AG04450 (cell line): ENCODE data around the gene OPCML. TPM values are rescaled to one million over a fixed set of nuclear protein-coding genes. Genes with fewer than 3 reads are reported as not detected.

Experiments used
- CTCF ChIA-PET: fragments of 300-600, 350-600 bp; formaldehyde crosslinking; extraction: SDS; loops from one replicate; lab custom pipeline; 2022; ENCODE audit warnings: antibody characterized with exemption, inconsistent platforms; lab: Charles Lee
- POLR2A ChIA-PET: fragments of 350-600 bp; formaldehyde crosslinking; extraction: SDS; loops from one replicate; lab custom pipeline; 2021; ENCODE audit warnings: antibody characterized with exemption, inconsistent platforms; lab: Yijun Ruan, JAX
- DNase-seq: peaks from one replicate; pipeline ENCODE4 v3.0.0-alpha.2; 2011; ENCODE audit warnings: low read depth, low spot score
- H3K27ac ChIP-seq: one replicate; pipeline ENCODE4 v1.5.1; 2012; ENCODE audit warnings: low read depth, low read length, control low read depth
- H3K27me3 ChIP-seq: one replicate; pipeline ENCODE4 v1.6.0; 2012; ENCODE audit warnings: low read length; ENCODE audit not compliant: control insufficient read depth, insufficient read depth
- H3K4me3 ChIP-seq: 2 replicates; pipeline ENCODE4 v1.5.1; 2011; ENCODE audit warnings: mild to moderate bottlenecking, low read depth, low read length, control low read depth
- H3K9me3 ChIP-seq: 2 replicates; pipeline ENCODE4 v1.5.1; 2012; ENCODE audit warnings: low read length; ENCODE audit not compliant: control insufficient read depth, insufficient read depth
- CTCF ChIP-seq: IDR thresholded peaks from 2 replicates; pipeline ENCODE4 v1.5.1; 2011; ENCODE audit warnings: low read depth, low read length, control low read depth, inconsistent platforms
- polyA plus RNA-seq: library from polyadenylated mRNA; depleted of rRNA; stranded (reverse); fragments of >200 nt; gene quantifications from 2 replicates; pipeline ENCODE4 v1.2.3, GENCODE V29; 2011

Gene OPCML
- polyA plus RNA-seq, 1 experiment, result 1.1 TPM

- no peak for DNase-seq
- ChIA-PET CTCF (interaction anchor here (0.6 to 2.7 kb wide), 55 partner anchors 9 to 1267 kb away, joined by 3 to 35 read pairs (median 4); no protein-coding TSS in a partner anchor), POLR2A (no interaction called here)
- no peak overlapping the region for H3K4me3 ChIP-seq
- no peak overlapping the region for H3K27ac ChIP-seq
- H3K9me3 ChIP-seq, result no peaks in the 10 kb centered on the region
- H3K27me3 ChIP-seq, result peaks cover 7% of the 10 kb centered on the region
- TF ChIP-seq CTCF, result no peak
Measured at GRCh38 chr11:132941761-132942160, 590.5 kb downstream of the OPCML start.

GRCh38 chr11:132941024-132941646 is 591.2 kb downstream of the OPCML start:
- H3K4me3 ChIP-seq, result no peak overlapping the region
- peak; percentile 90 for TF ChIP-seq CTCF
- ChIA-PET POLR2A (interaction anchor here (0.6 kb wide), 1 partner anchor 83 kb away, joined by 4 read pairs; no protein-coding TSS in a partner anchor), CTCF (interaction anchor here (0.6 to 2.7 kb wide), 98 partner anchors 10 to 1267 kb away, joined by 3 to 35 read pairs (median 4); no protein-coding TSS in a partner anchor)
- no peak overlapping the region for H3K27ac ChIP-seq
- no peaks in the 10 kb centered on the region for H3K9me3 ChIP-seq
- peak; percentile 15 for DNase-seq
- peaks cover 7% of the 10 kb centered on the region for H3K27me3 ChIP-seq

- CTCF ChIA-PET, result interaction anchor here (0.7 to 1.3 kb wide), 3 partner anchors 13 to 63 kb away, joined by 3 to 4 read pairs (median 3); no protein-coding TSS in a partner anchor
Measured at GRCh38 chr11:132937016-132937415, 595.3 kb downstream of the OPCML start.

GRCh38 chr11:132935383-132935782 is 596.9 kb downstream of the OPCML start:
- POLR2A ChIA-PET, result no interaction called here
- Histone ChIP-seq H3K9me3 (no peaks in the 10 kb centered on the region), H3K27me3 (no peaks in the 10 kb centered on the region), H3K4me3 (no peak overlapping the region), H3K27ac (no peak overlapping the region)
- DNase-seq, result no peak
- no peak for TF ChIP-seq CTCF
- CTCF ChIA-PET, result no interaction called here

More at GRCh38 chr11:132937016-132937415, 595.3 kb downstream of the OPCML start:
- POLR2A ChIA-PET, result no interaction called here
- no peak for DNase-seq
- Histone ChIP-seq H3K27me3 (no peaks in the 10 kb centered on the region), H3K4me3 (no peak overlapping the region), H3K27ac (no peak overlapping the region), H3K9me3 (no peaks in the 10 kb centered on the region)
- no peak for TF ChIP-seq CTCF

- no peak overlapping the region for H3K4me3 ChIP-seq
Measured at GRCh38 chr11:132933703-132934102, 598.6 kb downstream of the OPCML start.

More at GRCh38 chr11:132933703-132934102, 598.6 kb downstream of the OPCML start:
- 0 out of 2 replicates have a peak, but pooled peaks cover 2% of the 10 kb centered on the region for H3K9me3 ChIP-seq
- POLR2A ChIA-PET, result no interaction called here
- CTCF ChIA-PET, result no interaction called here
- no peak for DNase-seq
- no peaks in the 10 kb centered on the region for H3K27me3 ChIP-seq
- TF ChIP-seq CTCF, result no peak
- H3K27ac ChIP-seq, result no peak overlapping the region
